Transverse colon (tissue), 4 donors: ENCODE data around the gene NUDCD3. TPM values are rescaled to one million over a fixed set of nuclear protein-coding genes. Genes with fewer than 3 reads are reported as not detected.

Source experiments
- DNase-seq: peaks from one replicate; pipeline ENCODE4 v3.0.0-alpha.2; 2019
- H3K27ac ChIP-seq, 4 donors: fragments of 200-600 bp; sonication (generic); 2 replicates each; pipeline ENCODE4 v1.5.1; 2016 to 2018; ENCODE audit warnings: inconsistent platforms in 4 of 4
- H3K27me3 ChIP-seq: fragments of 200-600 bp; sonication (generic); 2 replicates; pipeline ENCODE4 v1.5.1; 2017; ENCODE audit warnings: inconsistent platforms
- H3K36me3 ChIP-seq, 4 donors: fragments of 200-600 bp; sonication (generic); 2 replicates each; pipeline ENCODE4 v1.5.1; 2017 to 2019; ENCODE audit warnings: inconsistent platforms in 4 of 4
- H3K4me1 ChIP-seq, 4 donors: fragments of 200-600 bp; sonication (generic); 2 replicates each; pipeline ENCODE4 v1.5.1; 2017 to 2020; ENCODE audit warnings: inconsistent platforms in 4 of 4
- H3K4me3 ChIP-seq, 4 donors: fragments of 200-600 bp; sonication (generic); 1 replicate in 1 of 4; 2 replicates in 3 of 4; pipeline versions ENCODE4 v1.5.1 to v1.6.1; 2017 to 2019; ENCODE audit warnings: inconsistent platforms in 4 of 4
- H3K9me3 ChIP-seq, 2 donors: fragments of 200-600 bp; sonication (generic); 2 replicates each; pipeline ENCODE4 v1.5.1; 2017 to 2019; ENCODE audit warnings: inconsistent platforms in 2 of 2
- EP300 ChIP-seq: sonication (generic); formaldehyde crosslinking; IDR thresholded peaks from one replicate; pipeline ENCODE4 v1.6.1; 2017; ENCODE audit warnings: antibody characterized with exemption, low read depth
- POLR2A ChIP-seq: fragments of 450-650 bp; IDR thresholded peaks from one replicate; pipeline ENCODE4 v1.6.1; 2016; ENCODE audit warnings: antibody characterized with exemption, mild to moderate bottlenecking, moderate library complexity
- POLR2AphosphoS5 ChIP-seq, 3 donors: sonication (generic); formaldehyde crosslinking; IDR thresholded peaks; one replicate each; pipeline ENCODE4 v1.6.1; 2016; ENCODE audit warnings: antibody characterized with exemption in 3 of 3
- WGBS, 2 donors: methylation state at CpG; one replicate each; pipeline ENCODE4 v1.1.5; 2018; ENCODE audit warnings: low coverage in 1 of 2; 5-methylcytosine and 5-hydroxymethylcytosine counted together
- in situ Hi-C, 4 donors: fragments of 200-750 bp; cut with MboI; loops; one replicate each; pipeline versions ENCODE4 v1.15.0 to v1.15.1; 2017; ENCODE audit warnings: low sequenced_read_pairs in 3 of 4, low pct_ligation_motif_present in 1 of 4, low pct_unique_long_range_greater_than_20kb in 1 of 4
- intact Hi-C: fragments of 100-400 bp; cut with DNase I; formaldehyde crosslinking; loops from one replicate; pipeline ENCODE4 v1.15.1; 2023; ENCODE audit warnings: low total_unique reads
- total RNA-seq, 4 donors: library from RNA; depleted of rRNA; stranded (reverse); fragments of >200 nt; gene quantifications; one replicate each; pipeline ENCODE4 v1.1.0, GENCODE V29; 2016
- TF ChIP-seq, protein P1 (sequence below), 5 experiments: fragments of 200-600 bp in 3 of 5; fragments of 450-650 bp in 2 of 5; sonication (generic) in 3 of 5; IDR thresholded peaks; 1 replicate in 2 of 5; 2 replicates in 3 of 5; pipeline ENCODE4 v1.5.1; 2016 to 2017; ENCODE audit warnings: antibody characterized with exemption in 5 of 5, inconsistent platforms in 3 of 5, mild to moderate bottlenecking in 2 of 5, moderate library complexity in 1 of 5

Gene NUDCD3
- total RNA-seq, 4 donors from 2014 or later = 31.9 to 76.7 (median 38.6) TPM

GRCh38 chr7:44346063-44346462, 144.4 kb downstream of the NUDCD3 start:
- Histone ChIP-seq H3K9me3 (no peaks in the 10 kb centered on the region), H3K27me3 (peaks cover 7% of the 10 kb centered on the region), H3K4me1 (no peaks in the 10 kb centered on the region), H3K36me3 (no peaks in the 10 kb centered on the region), H3K27ac (no peak overlapping the region), H3K4me3 (no peak overlapping the region)
- WGBS, 2 donors = 86 to 91% methylated on average over 2 of the region's 2 CpGs
- DNase-seq = no peak
- in situ Hi-C loops (no loop called here), intact Hi-C loops (no loop called here)
- TF ChIP-seq POLR2A (no peak), EP300 (no peak), POLR2AphosphoS5 (IDR thresholded peaks at IDR 0.05) (no peak)
- TF ChIP-seq, protein P1, sequence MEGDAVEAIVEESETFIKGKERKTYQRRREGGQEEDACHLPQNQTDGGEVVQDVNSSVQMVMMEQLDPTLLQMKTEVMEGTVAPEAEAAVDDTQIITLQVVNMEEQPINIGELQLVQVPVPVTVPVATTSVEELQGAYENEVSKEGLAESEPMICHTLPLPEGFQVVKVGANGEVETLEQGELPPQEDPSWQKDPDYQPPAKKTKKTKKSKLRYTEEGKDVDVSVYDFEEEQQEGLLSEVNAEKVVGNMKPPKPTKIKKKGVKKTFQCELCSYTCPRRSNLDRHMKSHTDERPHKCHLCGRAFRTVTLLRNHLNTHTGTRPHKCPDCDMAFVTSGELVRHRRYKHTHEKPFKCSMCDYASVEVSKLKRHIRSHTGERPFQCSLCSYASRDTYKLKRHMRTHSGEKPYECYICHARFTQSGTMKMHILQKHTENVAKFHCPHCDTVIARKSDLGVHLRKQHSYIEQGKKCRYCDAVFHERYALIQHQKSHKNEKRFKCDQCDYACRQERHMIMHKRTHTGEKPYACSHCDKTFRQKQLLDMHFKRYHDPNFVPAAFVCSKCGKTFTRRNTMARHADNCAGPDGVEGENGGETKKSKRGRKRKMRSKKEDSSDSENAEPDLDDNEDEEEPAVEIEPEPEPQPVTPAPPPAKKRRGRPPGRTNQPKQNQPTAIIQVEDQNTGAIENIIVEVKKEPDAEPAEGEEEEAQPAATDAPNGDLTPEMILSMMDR (IDR thresholded peaks at IDR 0.05) = no peak

DNA sequence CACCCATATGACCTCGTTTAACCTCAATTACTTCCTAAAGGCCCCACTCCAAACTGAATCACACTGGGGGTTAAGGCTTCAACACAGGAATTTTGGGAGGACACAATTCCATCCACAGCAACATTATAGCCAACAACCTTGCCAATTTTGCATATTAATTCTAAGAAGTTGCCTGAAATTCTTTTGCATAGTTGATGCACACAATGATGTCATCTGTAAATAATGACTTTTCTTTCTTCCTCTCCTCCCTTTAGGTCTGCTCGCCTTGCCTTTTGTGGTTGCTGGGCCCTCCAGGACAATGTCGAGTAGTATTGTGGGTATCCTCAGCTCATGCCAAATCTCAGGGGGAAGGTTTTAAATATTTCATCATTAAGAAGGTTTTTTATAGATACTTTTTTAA, 149.1 kb downstream of the NUDCD3 start:
- H3K27me3 ChIP-seq = peaks cover 10% of the 10 kb centered on the region
- intact Hi-C loops (no loop called here), in situ Hi-C loops (no loop called here)
- DNase-seq = no peak
- no peaks in the 10 kb centered on the region for H3K4me1 ChIP-seq
- TF ChIP-seq POLR2A (no peak), POLR2AphosphoS5 (IDR thresholded peaks at IDR 0.05) (no peak)
- TF ChIP-seq, protein P1 (IDR thresholded peaks at IDR 0.05) = no peak
- no peak overlapping the region for H3K4me3 ChIP-seq
- no peak overlapping the region for H3K27ac ChIP-seq
- no peaks in the 10 kb centered on the region for H3K9me3 ChIP-seq
- 79 to 85% methylated on average over 3 of the region's 3 CpGs for WGBS, 2 donors
- no peaks in the 10 kb centered on the region for H3K36me3 ChIP-seq

- Histone ChIP-seq H3K4me3 (no peak overlapping the region), H3K27me3 (peaks cover 3% of the 10 kb centered on the region), H3K27ac (no peak overlapping the region), H3K9me3 (no peaks in the 10 kb centered on the region), H3K4me1 (no peaks in the 10 kb centered on the region), H3K36me3 (no peaks in the 10 kb centered on the region)
- WGBS, 2 donors = 66 to 73% methylated on average over 3 of the region's 3 CpGs
- TF ChIP-seq, protein P1 (IDR thresholded peaks at IDR 0.05) = no peak
- TF ChIP-seq POLR2AphosphoS5 (IDR thresholded peaks at IDR 0.05) (no peak), EP300 (no peak), POLR2A (no peak)
- intact Hi-C loops = no loop called here
- DNase-seq = no peak
- in situ Hi-C loops = no loop called here
These were observed 151.9 kb downstream of the NUDCD3 start for GRCh38 chr7:44338600-44338999.

DNA sequence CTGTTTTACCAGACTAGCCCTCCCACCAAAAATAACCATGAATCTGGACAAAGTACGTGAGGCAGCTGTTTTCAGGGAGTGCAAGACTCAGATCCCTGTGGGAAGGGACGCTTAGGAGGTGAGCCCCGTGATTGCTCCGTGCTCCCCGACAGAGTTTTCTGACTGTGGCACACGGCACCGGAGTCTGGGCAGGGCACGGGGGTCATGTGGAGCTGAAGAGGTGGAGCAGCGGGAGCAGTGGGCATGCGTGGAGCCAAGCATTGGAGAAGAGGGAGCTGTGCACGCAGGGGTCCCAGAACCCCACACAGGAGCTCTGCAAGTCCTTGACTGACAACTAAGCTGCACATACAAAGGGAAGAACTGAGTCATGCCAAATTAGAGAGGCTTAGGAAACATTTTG, 154.0 kb downstream of the NUDCD3 start:
- in situ Hi-C loops (no loop called here), intact Hi-C loops (no loop called here)
- H3K27me3 ChIP-seq = peaks cover 3% of the 10 kb centered on the region
- 94 to 100% methylated on average over 2 to 11 of the region's 11 CpGs for WGBS, 2 donors
- TF ChIP-seq POLR2A = no peak
- no peaks in the 10 kb centered on the region for H3K4me1 ChIP-seq
- H3K9me3 ChIP-seq = no peaks in the 10 kb centered on the region
- H3K36me3 ChIP-seq = no peaks in the 10 kb centered on the region
- no peak overlapping the region for H3K27ac ChIP-seq
- DNase-seq = no peak
- no peak overlapping the region for H3K4me3 ChIP-seq

GRCh38 chr7:44335184-44335583, 155.3 kb downstream of the NUDCD3 start:
- no peak for DNase-seq
- H3K9me3 ChIP-seq = no peaks in the 10 kb centered on the region
- H3K27me3 ChIP-seq = peaks cover 3% of the 10 kb centered on the region
- no peaks in the 10 kb centered on the region for H3K4me1 ChIP-seq
- in situ Hi-C loops (no loop called here), intact Hi-C loops (no loop called here)
- H3K27ac ChIP-seq = no peak overlapping the region
- H3K4me3 ChIP-seq = no peak overlapping the region
- 40 to 93% methylated on average over 1 to 4 of the region's 4 CpGs for WGBS, 2 donors
- TF ChIP-seq EP300 (no peak), POLR2A (no peak), POLR2AphosphoS5 (IDR thresholded peaks at IDR 0.05) (no peak)
- TF ChIP-seq, protein P1 (IDR thresholded peaks at IDR 0.05) = no peak
- H3K36me3 ChIP-seq = no peaks in the 10 kb centered on the region
